NCI-H146 treated with DMSO at 0.1 percent for 48 hours (cell line): ENCODE data around the gene ABLIM2.

ENCODE experiments used
- DNase-seq: peaks from one replicate; lab custom pipeline; 2025; ENCODE audit not compliant: unreplicated experiment; lab: John Stamatoyannopoulos, UW

Gene ABLIM2

GRCh38 chr4:8123389-8123788, 35.2 kb downstream of the ABLIM2 start:
- no peak for DNase-seq

- no peak for DNase-seq
Measured at GRCh38 chr4:8122746-8123145, 35.9 kb downstream of the ABLIM2 start.

- no peak for DNase-seq
Measured at GRCh38 chr4:8121292-8122015, 37.2 kb downstream of the ABLIM2 start.

GRCh38 chr4:8120501-8120900, 38.1 kb downstream of the ABLIM2 start:
- DNase-seq = no peak

- no peak for DNase-seq
Measured at GRCh38 chr4:8119877-8120276, 38.7 kb downstream of the ABLIM2 start.

GRCh38 chr4:8118531-8118930, 40.1 kb downstream of the ABLIM2 start:
- DNase-seq = no peak

- no peak for DNase-seq
Measured at GRCh38 chr4:8118035-8118434, 40.6 kb downstream of the ABLIM2 start.

- no peak for DNase-seq
Measured at GRCh38 chr4:8117278-8117682, 41.3 kb downstream of the ABLIM2 start.

- no peak for DNase-seq
Measured at GRCh38 chr4:8115916-8116315, 42.7 kb downstream of the ABLIM2 start.

GRCh38 chr4:8115203-8115520, 43.5 kb downstream of the ABLIM2 start:
- no peak for DNase-seq

- no peak for DNase-seq
Measured at GRCh38 chr4:8114456-8115202, 44.0 kb downstream of the ABLIM2 start.

GRCh38 chr4:8113611-8114377, 44.8 kb downstream of the ABLIM2 start:
- DNase-seq = no peak

GRCh38 chr4:8112672-8113071, 45.9 kb downstream of the ABLIM2 start:
- DNase-seq = no peak

GRCh38 chr4:8112036-8112576, 46.5 kb downstream of the ABLIM2 start:
- DNase-seq = no peak

- no peak for DNase-seq
Measured at GRCh38 chr4:8110071-8110986, 48.3 kb downstream of the ABLIM2 start.

- DNase-seq = no peak
Measured at GRCh38 chr4:8109406-8110065, 49.1 kb downstream of the ABLIM2 start.

- no peak for DNase-seq
Measured at GRCh38 chr4:8108991-8109390, 49.6 kb downstream of the ABLIM2 start.

GRCh38 chr4:8108261-8108660, 50.4 kb downstream of the ABLIM2 start:
- peak; percentile 32 for DNase-seq

- DNase-seq = no peak
Measured at GRCh38 chr4:8107146-8107657, 51.4 kb downstream of the ABLIM2 start.

- DNase-seq = no peak
Measured at GRCh38 chr4:8106451-8107025, 52.1 kb downstream of the ABLIM2 start.
